Measurements from ENCODE around the gene MGAT5. TPM values are rescaled to one million over a fixed set of nuclear protein-coding genes. Genes with fewer than 3 reads are reported as not detected.

MGAT5 gene
- total RNA-seq, 4 donors from 2014 or later = 28.3 to 52.3 (median 40.4) TPM

- DNase-seq (ENCODE audit: low spot score) (no peak), ATAC-seq (ENCODE audit: low FRiP score) (no peak)
- TF ChIP-seq, protein P1, sequence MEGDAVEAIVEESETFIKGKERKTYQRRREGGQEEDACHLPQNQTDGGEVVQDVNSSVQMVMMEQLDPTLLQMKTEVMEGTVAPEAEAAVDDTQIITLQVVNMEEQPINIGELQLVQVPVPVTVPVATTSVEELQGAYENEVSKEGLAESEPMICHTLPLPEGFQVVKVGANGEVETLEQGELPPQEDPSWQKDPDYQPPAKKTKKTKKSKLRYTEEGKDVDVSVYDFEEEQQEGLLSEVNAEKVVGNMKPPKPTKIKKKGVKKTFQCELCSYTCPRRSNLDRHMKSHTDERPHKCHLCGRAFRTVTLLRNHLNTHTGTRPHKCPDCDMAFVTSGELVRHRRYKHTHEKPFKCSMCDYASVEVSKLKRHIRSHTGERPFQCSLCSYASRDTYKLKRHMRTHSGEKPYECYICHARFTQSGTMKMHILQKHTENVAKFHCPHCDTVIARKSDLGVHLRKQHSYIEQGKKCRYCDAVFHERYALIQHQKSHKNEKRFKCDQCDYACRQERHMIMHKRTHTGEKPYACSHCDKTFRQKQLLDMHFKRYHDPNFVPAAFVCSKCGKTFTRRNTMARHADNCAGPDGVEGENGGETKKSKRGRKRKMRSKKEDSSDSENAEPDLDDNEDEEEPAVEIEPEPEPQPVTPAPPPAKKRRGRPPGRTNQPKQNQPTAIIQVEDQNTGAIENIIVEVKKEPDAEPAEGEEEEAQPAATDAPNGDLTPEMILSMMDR (IDR thresholded peaks at IDR 0.05) = no peak
Measured at GRCh38 chr2:134279417-134279816, 25.5 kb downstream of the MGAT5 start.

DNA sequence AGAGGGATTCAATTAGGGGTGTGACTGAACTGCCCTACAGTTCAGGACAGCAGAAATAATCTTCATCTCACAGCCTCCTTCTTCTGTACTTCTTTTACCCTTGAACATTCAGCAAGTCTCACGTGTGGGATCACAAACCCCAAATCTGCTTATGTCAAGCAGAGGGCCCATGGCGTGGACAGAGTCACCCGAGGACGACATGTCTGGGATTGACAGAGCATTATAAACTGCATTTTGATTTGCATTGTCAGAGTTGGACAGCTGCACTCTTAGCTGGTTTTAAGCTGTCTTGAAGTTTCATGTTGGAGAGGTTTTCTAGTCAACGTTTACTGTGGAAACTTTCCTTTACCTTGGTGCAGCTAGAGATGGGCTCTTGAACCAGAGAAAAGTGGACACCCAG, 26.4 kb downstream of the MGAT5 start:
- TF ChIP-seq, protein P1 (IDR thresholded peaks at IDR 0.05) = no peak
- ATAC-seq (ENCODE audit: low FRiP score) = no peak
- DNase-seq (ENCODE audit: low spot score) = no peak

DNA sequence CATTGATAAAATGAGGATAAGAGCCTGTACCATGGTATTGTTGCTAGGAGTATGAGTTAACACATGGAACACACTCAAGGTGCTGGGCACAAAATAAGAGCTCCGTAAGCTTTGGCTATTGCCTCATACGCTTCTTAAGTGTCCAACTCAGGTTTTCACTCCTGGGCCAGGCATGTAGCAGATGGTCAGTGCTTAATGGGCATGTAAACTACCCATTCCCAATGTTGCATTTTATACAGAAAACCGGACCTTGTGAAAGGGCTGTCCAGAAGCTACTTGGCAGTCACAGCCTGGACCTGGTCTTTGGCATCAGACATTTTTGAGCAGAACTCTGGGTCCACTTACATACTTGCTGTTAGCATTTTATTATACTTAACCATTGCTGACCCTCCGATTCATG, 26.9 kb downstream of the MGAT5 start:
- TF ChIP-seq, protein P1 (IDR thresholded peaks at IDR 0.05) = no peak
- ATAC-seq (ENCODE audit: low FRiP score) (no peak), DNase-seq (ENCODE audit: low spot score) (no peak)

DNA sequence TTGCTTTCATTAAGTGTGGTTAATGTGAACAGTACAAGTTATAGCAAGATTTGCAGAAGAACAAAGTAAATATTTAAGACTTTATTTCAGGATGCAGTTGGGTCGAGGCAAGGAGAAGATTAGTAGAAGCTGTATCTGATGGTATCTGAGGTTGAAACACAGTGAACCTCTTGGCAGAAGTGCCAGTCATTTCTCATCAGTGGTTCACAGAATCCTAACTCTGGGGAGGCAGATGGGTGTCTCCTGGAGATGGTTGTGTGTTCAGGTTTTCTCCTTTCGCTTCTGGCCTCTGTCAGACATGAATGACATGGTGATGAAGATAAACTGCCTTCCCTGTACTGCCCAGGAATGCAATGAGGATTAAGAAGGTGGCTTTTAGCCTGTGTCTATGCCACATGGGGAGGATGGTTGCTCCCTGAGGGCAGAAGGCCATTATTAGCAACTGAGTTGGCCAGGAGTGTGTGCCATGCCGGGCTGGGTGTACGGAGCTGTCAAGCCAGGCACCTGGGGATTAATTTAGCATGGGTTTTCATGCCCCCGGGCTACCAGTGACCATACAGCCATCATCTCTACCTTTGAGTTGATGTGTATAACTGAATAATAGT, 28.0 kb downstream of the MGAT5 start:
- no peak for DNase-seq (ENCODE audit: low spot score)
- TF ChIP-seq, protein P1 (IDR thresholded peaks at IDR 0.05) = no peak
- no peak for ATAC-seq (ENCODE audit: low FRiP score)

DNA sequence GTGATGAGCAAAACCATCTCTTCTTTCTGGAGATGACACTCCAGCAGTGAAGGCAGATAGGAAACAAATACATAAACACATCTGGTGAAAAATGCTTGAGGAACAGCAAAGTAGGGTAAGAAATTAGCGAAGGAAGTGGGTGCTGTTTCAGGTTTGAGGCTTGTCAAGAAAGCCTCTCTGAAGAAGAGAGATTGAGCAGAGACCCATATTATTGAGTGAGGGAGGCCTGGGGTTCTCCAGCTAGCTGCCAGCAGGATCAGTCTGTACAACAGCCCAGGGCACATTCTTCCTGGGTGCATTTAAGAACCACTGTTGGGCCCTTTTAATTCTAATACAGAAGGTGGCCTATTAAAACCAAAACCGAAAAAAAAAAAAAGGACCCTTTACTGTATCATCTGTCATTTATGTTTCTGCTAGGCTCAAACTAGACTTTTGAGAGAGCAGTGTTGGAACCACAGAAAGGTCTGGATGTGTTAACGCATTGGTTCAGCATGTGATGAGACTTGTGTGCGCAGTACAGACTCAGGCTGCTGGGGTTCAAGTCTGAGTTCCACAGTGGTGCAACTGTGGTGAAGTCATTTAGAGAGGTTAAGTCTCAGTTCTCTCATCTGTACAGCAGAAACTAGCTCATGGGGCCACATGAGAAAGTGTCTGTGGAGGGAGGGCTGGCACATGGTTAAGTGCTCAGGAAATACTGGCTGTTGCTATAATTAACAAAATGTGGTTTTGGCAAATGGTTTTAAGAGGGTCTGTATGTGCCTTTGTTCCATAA, 28.9 kb downstream of the MGAT5 start:
- TF ChIP-seq, protein P1 (IDR thresholded peaks at IDR 0.05) = no peak
- no peak for DNase-seq (ENCODE audit: low spot score)
- ATAC-seq (ENCODE audit: low FRiP score) = no peak

DNA sequence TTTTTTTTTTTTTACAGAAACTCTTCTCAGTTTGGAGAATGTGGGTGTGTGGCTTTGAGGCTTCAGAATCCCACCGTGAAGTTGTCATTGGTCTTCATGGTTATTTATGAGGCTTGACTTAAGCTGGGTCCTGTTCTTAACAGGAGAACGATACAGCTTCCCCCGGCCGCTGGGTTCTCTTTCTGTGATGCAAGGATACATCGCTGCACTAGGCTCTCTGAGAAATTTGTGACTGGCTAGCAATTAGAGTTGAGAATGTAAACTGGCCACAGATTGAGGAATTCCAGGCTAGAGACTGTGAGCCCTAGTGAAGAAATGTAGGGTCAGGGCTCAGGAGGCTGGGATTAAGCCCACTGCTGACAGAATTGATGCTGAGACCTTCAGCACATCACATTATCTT, 29.8 kb downstream of the MGAT5 start:
- TF ChIP-seq, protein P1 (IDR thresholded peaks at IDR 0.05) = no peak
- DNase-seq (ENCODE audit: low spot score) (no peak), ATAC-seq (ENCODE audit: low FRiP score) (no peak)
